NCI-H526 (cell line): ENCODE results near the gene UCK2.

ENCODE experiments used
- DNase-seq, 2 experiments: peaks; one replicate each; lab custom pipeline; 2025; lab: John Stamatoyannopoulos, UW

Gene UCK2

DNA sequence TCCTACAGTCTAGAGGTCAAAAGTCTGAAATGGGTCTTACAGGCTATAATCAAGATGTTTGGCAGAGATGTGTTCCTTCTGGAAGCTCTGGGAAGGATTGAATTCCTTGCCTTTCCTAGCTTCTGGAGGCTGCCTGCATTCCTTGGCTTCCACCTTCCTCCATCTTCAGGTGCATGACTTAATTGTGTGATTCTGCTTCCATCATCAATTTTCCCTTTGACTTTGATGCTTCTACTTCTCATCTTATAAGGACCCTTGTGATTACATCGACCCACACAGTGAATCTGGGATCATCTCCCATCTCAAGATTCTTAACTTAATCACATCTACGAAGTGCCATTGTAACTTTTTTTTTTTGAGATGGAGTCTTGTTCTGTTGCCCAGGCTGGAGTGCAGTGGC lies 111.4 kb downstream of the UCK2 start:
- no peak for DNase-seq

DNA sequence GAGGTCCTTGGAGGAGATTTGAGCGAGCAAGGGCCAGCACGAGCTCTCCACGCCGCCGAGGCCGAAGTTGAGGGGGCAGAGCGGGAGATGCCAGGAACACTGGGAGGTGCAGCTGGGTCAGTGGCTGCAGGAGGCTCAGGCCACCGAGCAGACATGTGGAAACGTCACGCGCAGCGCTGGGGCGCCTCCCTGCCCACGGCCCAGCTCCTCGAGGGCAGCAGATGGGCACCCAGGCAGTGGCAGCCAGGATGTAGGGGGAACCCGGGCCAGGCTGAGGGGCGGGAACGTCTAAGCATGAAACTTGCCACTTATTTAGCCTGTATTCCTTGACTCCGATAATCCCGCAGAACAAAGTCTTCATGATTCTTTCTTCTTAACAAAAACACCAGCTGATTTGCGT lies 114.1 kb downstream of the UCK2 start:
- DNase-seq: no peak

DNA sequence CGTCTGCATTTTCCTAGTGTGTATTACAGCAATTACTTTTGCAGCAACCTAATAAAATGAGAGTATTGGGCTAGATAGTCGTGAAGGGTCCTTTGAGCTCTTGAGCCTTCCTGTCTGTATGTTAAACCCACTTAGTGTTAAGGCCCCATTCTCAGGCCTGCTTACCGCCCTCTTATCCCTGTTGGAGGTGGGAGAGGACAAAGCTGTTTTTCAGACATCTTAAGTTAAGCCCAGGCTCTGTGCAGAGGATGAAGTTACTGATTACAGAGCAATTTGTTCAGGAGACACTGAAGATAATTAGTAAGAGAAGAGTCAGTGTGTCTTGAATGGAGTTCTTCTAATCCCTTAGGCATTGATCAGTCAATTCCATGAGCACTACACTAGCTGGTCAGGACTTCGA lies 114.6 kb downstream of the UCK2 start:
- DNase-seq: no peak

DNA sequence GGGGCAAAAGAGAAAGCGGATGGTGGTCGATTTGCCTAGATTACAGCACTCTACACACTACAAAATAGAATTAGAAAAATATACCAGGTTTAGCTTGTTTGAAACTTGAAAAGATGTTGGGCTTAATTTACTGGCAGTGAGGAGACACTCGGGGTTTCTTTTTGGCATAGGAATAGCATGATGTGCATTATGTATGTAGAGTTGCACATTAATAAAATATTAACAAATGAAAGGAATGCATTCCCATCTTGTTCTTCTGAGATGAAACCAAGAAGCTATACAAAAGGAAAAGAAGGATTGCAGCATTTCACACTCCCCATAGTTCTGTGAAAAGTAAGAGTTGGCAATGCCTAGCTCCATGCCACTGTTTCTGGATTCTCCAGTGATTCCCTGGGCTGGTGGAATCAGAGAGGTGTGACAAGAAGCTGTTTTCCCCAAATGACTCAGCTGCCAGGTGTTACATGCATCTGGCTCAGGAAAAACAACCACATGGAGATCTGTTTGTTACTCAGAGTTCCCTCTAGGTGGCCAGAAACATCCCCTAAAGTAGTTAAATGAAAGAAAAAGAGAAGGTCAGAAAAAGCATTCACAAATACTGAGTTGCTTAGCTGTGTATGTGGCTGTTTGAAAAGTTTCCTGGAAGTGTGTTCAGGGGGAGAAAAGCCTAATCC lies 115.6 kb downstream of the UCK2 start:
- DNase-seq: peak; percentile 22 to 29

DNA sequence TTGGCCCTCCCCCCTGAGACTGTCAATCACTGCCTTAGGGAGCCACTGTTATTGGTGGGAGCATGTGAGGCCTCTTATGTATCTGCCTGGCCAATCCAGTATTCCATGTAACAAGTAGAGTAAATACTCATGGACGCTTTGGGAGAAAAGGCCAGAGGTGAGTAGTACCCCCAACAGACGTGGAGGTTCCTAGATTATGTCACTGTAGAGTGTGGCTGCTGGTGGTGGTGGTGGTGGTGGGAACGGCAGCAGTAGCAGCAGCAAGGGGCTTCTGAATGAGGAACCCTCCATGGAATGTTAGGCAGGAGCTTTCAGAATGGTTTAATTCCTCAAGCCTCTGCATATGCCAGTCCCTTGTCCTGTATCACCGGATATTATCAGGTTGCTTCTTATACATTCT lies 118.5 kb downstream of the UCK2 start:
- no peak for DNase-seq

DNA sequence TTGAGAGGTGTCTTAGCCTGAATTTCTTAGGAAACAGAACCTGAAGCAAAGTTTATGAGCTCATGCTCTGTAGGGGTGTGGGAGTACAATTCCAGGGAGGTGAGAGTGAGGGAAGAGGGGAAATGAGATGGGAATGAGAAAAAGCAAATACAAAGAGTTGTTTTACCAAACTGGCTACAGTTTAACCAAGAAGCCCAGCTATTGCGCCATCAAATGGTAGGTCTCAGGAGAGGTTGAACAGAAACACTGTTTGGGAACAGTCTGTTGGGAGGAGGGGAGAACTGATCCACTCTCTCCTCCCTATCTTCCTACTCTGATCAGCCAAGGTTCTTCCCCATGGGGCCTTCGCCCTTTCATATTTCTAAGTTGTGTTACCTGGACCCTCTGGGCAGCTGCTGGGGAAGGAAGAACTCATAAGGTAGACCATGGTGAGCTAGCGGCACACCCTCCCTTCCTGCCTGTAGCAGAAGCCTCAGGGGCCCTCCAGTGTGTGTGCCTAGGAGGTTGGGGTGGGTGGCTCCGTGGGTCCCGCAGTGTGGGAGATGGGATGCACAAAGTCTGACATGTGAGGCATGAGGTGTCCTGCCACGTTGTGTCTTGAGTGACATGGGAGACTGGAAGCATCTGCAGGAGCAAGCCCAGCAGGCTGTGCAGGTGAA lies 120.5 kb downstream of the UCK2 start:
- DNase-seq: no peak

DNA sequence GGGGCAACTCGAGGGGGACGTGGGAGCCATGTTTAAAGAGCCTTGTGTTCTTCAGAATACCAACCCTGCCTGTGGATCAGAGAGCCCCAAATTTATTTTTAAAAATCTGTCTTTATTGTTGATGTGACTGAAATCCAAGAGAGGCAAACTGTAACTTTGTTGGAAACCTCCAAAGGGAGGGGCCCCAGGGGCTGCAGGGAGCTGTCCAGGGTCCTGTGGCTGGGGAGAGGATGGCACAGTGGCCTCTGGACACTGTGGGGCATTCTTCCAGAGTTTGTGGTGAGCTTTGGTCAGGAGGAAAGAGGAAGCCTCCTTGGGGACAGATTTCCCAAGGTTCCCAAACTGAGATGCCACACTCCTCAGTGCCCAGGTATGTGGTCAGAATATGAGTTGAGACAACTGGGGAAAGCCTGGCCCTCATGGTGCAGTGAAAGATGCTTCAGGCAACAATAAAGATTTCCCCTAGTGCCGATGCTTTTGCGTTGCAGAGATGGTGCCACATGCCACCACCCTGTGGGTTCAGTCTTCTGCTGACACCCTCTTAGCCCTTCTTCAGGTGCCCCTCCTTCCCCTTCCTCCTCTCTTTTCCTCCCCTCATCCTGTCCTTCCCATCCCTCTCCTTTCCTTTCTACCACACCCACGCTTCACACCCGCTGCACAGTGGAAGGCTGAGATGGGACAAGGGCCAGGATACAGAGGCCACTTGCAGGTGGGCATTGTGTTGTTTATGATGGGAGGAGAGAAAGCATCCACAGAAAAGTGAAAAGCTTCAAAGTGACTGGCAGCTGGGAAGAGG lies 122.1 kb downstream of the UCK2 start:
- no peak for DNase-seq

DNA sequence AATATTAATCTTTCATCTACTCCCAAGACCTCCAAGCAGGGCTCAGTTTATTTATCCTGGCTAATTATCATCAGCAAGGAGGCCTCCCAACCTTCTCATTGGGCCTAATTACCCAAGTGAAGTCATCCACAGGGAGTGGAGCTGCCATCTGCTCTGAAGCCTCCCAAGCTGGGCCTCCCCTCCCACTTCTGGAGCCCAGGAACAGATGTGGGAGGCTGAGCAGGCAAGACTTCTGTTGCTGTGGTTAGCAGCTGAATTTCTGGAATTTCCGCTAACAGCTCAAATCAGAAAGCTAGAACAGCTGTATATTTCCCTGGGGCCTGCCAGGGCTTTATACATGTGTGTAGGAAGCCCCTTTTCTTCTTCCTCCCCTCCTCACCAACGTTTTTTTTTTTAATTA lies 127.5 kb downstream of the UCK2 start:
- no peak for DNase-seq

DNA sequence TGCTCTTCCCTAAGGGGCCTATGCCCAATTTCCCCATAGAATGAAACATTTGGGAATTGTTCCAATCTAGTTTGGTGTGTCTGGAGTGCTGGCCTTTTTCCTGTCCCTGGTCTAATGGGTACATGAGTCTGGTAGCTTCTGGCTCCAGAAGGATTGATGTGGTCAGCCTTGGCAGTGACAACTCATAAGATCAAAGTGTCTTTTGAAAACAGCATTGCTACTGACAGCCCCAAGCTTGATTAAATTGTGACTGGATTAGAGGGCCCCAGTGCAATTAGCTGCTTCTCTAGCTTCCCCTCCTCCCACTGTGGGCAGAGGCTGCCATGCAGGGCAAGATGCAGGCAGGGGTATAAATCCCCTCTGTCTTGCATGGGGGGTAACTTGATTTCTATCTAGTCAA lies 130.9 kb downstream of the UCK2 start:
- no peak for DNase-seq

DNA sequence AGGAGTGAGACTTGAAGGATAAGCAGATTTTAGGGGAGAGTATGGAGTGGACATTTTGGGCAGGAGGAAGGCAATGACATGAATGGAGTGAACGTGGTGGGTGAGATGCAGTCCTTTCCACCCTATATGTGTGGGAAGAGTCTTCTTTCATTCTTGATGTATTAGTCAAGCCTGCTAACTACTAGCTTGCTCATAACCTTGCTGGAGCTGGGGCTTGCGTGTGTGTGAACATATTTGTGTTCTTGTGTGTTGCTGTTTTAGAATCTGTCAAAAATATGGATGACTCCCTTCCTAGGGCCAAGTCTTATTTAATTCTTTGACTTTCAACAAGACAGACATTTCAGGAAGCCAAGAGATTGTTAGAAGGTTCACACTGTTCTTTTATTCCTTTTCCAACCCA lies 132.7 kb downstream of the UCK2 start:
- DNase-seq: no peak

DNA sequence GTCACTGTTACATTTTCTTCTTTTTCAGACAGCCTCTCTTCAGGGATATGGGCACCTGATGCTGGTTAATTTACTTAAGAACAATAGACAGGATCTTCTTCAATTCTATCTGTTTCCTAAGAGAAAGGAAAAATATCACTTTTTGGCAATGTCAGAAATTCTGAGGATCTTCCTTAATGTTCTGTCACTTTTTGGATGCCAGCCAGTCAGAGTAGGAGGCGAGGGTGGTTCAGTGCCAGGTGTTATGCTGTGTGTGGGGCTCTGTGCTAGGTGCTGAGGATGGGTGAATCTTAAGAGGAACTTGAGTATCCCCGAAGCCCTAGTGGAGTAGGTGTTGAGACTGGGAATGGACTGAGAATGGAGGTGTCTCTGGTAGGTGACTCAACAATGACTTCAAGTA lies 133.5 kb downstream of the UCK2 start:
- DNase-seq: no peak
